HepG2 (cell line): ENCODE measurements around the gene CDK17. TPM values are rescaled to one million over a fixed set of nuclear protein-coding genes. Genes with fewer than 3 reads are reported as not detected.

ENCODE experiments used
- ATF2 ChIP-seq: sonication (generic); formaldehyde crosslinking; IDR thresholded peaks from 2 replicates; pipeline ENCODE4 v1.4.0; 2020; ENCODE audit warnings: missing genetic modification reagents
- CENPBD1 ChIP-seq: sonication (generic); formaldehyde crosslinking; IDR thresholded peaks from 2 replicates; pipeline ENCODE4 v1.8.0; 2022; ENCODE audit warnings: missing genetic modification reagents, low read depth, mild to moderate bottlenecking, borderline replicate concordance
- FOXK1 ChIP-seq: sonication (generic); formaldehyde crosslinking; IDR thresholded peaks from 2 replicates; pipeline ENCODE4 v1.4.0; 2020; ENCODE audit warnings: low read depth, missing genetic modification reagents, borderline replicate concordance
- KIAA2018 ChIP-seq: sonication (generic); formaldehyde crosslinking; IDR thresholded peaks from 2 replicates; pipeline ENCODE4 v1.5.0; 2020; ENCODE audit warnings: mild to moderate bottlenecking, missing genetic modification reagents, borderline replicate concordance
- MXD3 ChIP-seq: IDR thresholded peaks from 2 replicates; pipeline ENCODE4 v1.6.1; 2016; ENCODE audit warnings: mild to moderate bottlenecking, missing biosample characterization, missing genetic modification reagents
- TCF7 ChIP-seq: sonication (generic); IDR thresholded peaks from 2 replicates; pipeline ENCODE4 v1.6.1; 2016; ENCODE audit warnings: antibody characterized with exemption, low read depth
- THAP9 ChIP-seq: sonication (generic); formaldehyde crosslinking; IDR thresholded peaks from 2 replicates; pipeline ENCODE4; 2020; ENCODE audit warnings: missing genetic modification reagents, mild to moderate bottlenecking, borderline replicate concordance
- ZNF207 ChIP-seq: fragments of 450-650 bp; IDR thresholded peaks from 2 replicates; pipeline ENCODE4 v1.6.1; 2016; ENCODE audit warnings: antibody characterized with exemption, borderline replicate concordance
- ZNF543 ChIP-seq: sonication (generic); formaldehyde crosslinking; IDR thresholded peaks from 2 replicates; pipeline ENCODE4 v1.4.0; 2020; ENCODE audit warnings: mild to moderate bottlenecking, missing genetic modification reagents
- ZNF780A ChIP-seq: sonication (generic); formaldehyde crosslinking; IDR thresholded peaks from 2 replicates; pipeline ENCODE4 v1.8.0; 2022; ENCODE audit warnings: mild to moderate bottlenecking, missing genetic modification reagents, moderate library complexity
- ZNF83 ChIP-seq: sonication (generic); formaldehyde crosslinking; IDR thresholded peaks from 2 replicates; pipeline ENCODE4 v1.4.0; 2020; ENCODE audit warnings: missing genetic modification reagents, mild to moderate bottlenecking, borderline replicate concordance
- polyA plus RNA-seq, 8 experiments: library from polyadenylated mRNA; depleted of rRNA in 3 of 8; stranded (reverse) in 7 of 8; unstranded in 1 of 8; fragments of >200 nt; fragmentation: Illumina TruSeq in 4 of 8; extraction: Trizol in 4 of 8; gene quantifications; 2 replicates each; pipeline versions ENCODE4 v1.2.1 to v1.2.3, GENCODE V29; 2011 to 2016; ENCODE audit warnings: low read depth in 4 of 8, missing spikeins in 1 of 8, mixed read lengths in 1 of 8; ENCODE audit not compliant: insufficient read depth in 1 of 8
- total RNA-seq, 5 experiments: library from RNA; depleted of rRNA; stranded (reverse); fragments of >200 nt; fragmentation: Illumina TruSeq; extraction: Trizol; gene quantifications; 2 replicates each; pipeline ENCODE4 v1.2.3, GENCODE V29; 2016; ENCODE audit warnings: low read depth in 1 of 5

Gene CDK17
- total and polyA plus RNA-seq, 2 of the 13 experiments (the other 11 are each of a cell fraction or from before 2014, with no cell fraction given) = 9.9 to 22.3 TPM

- TF ChIP-seq THAP9 (CRISPR knock-in tag) (no peak), MXD3 (CRISPR knock-in tag) (no peak), TCF7 (no peak), CENPBD1 (CRISPR knock-in tag) (no peak), FOXK1 (CRISPR knock-in tag) (no peak), ZNF780A (CRISPR knock-in tag) (no peak), KIAA2018 (no peak), ZNF83 (CRISPR knock-in tag) (no peak), ZNF543 (CRISPR knock-in tag) (no peak), ATF2 (CRISPR knock-in tag) (no peak), ZNF207 (no peak)
- TF ChIP-seq, all 625 proteins: peak for 0
Observed at GRCh38 chr12:96327889-96328288, 72.3 kb downstream of the CDK17 start (continued).
